ENCODE data around the gene TP53RK. TPM values are rescaled to one million over a fixed set of nuclear protein-coding genes. Genes with fewer than 3 reads are reported as not detected.

The TP53RK gene
- total and polyA plus RNA-seq, 2 of the 13 experiments (the other 11 are each of a cell fraction or from before 2014, with no cell fraction given): 12.9 to 25.5 TPM

DNA sequence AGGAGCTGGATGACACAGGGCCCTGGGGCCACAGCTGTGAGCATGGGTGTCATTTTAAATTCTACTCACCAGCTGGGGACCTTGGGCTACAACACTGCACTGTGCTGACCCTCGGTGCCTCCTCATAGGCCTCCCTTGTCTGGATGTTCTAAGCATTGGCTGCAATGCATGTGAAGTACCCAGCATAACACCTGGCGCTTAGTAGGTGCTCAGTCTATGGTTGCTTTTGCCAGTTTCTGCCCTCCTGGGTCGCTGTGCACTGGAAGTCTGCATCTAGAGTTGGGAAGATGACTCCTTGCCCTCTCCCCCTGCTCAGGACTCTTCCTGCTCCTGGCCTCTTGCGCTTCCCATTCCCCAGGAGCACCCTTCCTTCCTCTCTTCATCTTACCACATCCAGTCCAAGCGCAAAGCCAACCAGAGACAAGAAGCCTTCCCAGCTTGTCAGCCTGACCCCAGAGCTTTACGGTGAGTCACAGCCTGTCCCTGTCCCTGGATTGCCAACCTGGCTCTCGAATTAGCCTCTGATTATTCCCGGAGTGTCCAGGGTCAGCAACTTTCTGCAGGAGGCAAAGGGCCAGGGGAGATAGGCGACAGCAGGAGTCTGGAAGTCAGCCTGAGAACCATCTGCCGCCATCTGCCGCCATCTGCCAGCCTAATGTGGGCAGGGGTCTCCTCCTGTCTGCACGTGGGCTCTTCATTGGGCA is 46.8 kb downstream of the TP53RK start:
- ATAC-seq (no peak), DNase-seq (ENCODE audit: low spot score) (no peak), FAIRE-seq (no peak)
- WGBS (ENCODE audit: low lambda C conversion rate): 92% methylated on average over 12 of the region's 12 CpGs
- peaks cover 5 to 33% of the 10 kb centered on the region in 2 experiments for H3K36me3 ChIP-seq (replicated peaks in 1 of 2; ENCODE audit: control insufficient read depth in 1 of 2, insufficient read depth in 2 of 2, low read length in 2 of 2)
- H3K4me3 ChIP-seq (replicated peaks in 1 of 3; ENCODE audit: insufficient read depth in 1 of 3, low read depth in 2 of 3, low read length in 3 of 3): no peak overlapping the region
- no peak overlapping the region for H3K9ac ChIP-seq (ENCODE audit: insufficient read depth, low read depth, low read length)
- H4K20me1 ChIP-seq (ENCODE audit: insufficient read depth, low read length): no peaks in the 10 kb centered on the region
- no TSS peak for BruUV-seq (replicated peaks)
- intact Hi-C loops (cut with micrococcal nuclease; ENCODE audit: unreplicated experiment) (no loop called here), in situ Hi-C loops (cut with HindIII; ENCODE audit: extremely low pct_ligation_motif_present, low pct_unique_long_range_greater_than_20kb) (no loop called here)
- H3K27me3 ChIP-seq (ENCODE audit: control insufficient read depth in 1 of 2, insufficient read depth in 2 of 2, low read length in 2 of 2): no peaks in the 10 kb centered on the region
- no peak overlapping the region for H3K4me2 ChIP-seq (ENCODE audit: low read depth, low read length)
- H2AFZ ChIP-seq (ENCODE audit: low read length): no peak overlapping the region
- no peak overlapping the region for H3K27ac ChIP-seq (ENCODE audit: extremely low read length, insufficient read depth, low read length)
- ChIA-PET CTCF (ENCODE audit: low intra/inter-chr PET ratio, low total read pairs) (no interaction called here), POLR2A (interaction anchor here (1.2 to 2.3 kb wide), 2 partner anchors 11 to 24 kb away, joined by 3 to 7 read pairs; no protein-coding TSS in a partner anchor)
- no peaks in the 10 kb centered on the region for H3K9me3 ChIP-seq (ENCODE audit: low read length)
- peaks cover 95% of the 10 kb centered on the region for H3K4me1 ChIP-seq (ENCODE audit: insufficient read depth, low read length)
- H3K79me2 ChIP-seq (ENCODE audit: insufficient read depth, low read length): peaks cover 35% of the 10 kb centered on the region
- no peak for TF ChIP-seq ZNF34 (CRISPR knock-in tag; IDR thresholded peaks at IDR 0.05; ENCODE audit: borderline replicate concordance)
- peak; percentile 93 for TF ChIP-seq ZKSCAN1 (IDR thresholded peaks at IDR 0.05; ENCODE audit: low read length)
- no peak for TF ChIP-seq SP1 (IDR thresholded peaks at IDR 0.05)
- TF ChIP-seq SP1 (CRISPR knock-in tag; IDR thresholded peaks at IDR 0.05): no peak
- no peak for TF ChIP-seq HNRNPUL1 (IDR thresholded peaks at IDR 0.05; ENCODE audit: low read depth, low read length)
- TF ChIP-seq ZNF790 (CRISPR knock-in tag; IDR thresholded peaks at IDR 0.05; ENCODE audit: borderline replicate concordance): no peak
- TF ChIP-seq CCDC6 (CRISPR knock-in tag; IDR thresholded peaks at IDR 0.05): no peak
- TF ChIP-seq ZNF891 (CRISPR knock-in tag; IDR thresholded peaks at IDR 0.05): 0 out of 2 replicates have a peak, but pooled peaks have one; percentile 70
- no peak for TF ChIP-seq GABPB1 (CRISPR knock-in tag; IDR thresholded peaks at IDR 0.05)
- 0 out of 2 replicates have a peak, but pooled peaks have one; percentile 29 for TF ChIP-seq ZFX (CRISPR knock-in tag; IDR thresholded peaks at IDR 0.05; ENCODE audit: low read depth)
- no peak for TF ChIP-seq NCOA5 (CRISPR knock-in tag; IDR thresholded peaks at IDR 0.05)
- TF ChIP-seq ZNF619 (CRISPR knock-in tag; IDR thresholded peaks at IDR 0.05): no peak
- TF ChIP-seq NRL (CRISPR knock-in tag; IDR thresholded peaks at IDR 0.05; ENCODE audit: borderline replicate concordance): peak; percentile 86; the same call in 1 of the 2 replicates
- TF ChIP-seq, protein P1, sequence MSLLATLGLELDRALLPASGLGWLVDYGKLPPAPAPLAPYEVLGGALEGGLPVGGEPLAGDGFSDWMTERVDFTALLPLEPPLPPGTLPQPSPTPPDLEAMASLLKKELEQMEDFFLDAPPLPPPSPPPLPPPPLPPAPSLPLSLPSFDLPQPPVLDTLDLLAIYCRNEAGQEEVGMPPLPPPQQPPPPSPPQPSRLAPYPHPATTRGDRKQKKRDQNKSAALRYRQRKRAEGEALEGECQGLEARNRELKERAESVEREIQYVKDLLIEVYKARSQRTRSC (CRISPR knock-in tag; IDR thresholded peaks at IDR 0.05; ENCODE audit: low read depth): 0 out of 2 replicates have a peak, but pooled peaks have one; percentile 61
- no peak for TF ChIP-seq ZNF337 (CRISPR knock-in tag; IDR thresholded peaks at IDR 0.05; ENCODE audit: borderline replicate concordance, low read depth)
- TF ChIP-seq, protein P2, sequence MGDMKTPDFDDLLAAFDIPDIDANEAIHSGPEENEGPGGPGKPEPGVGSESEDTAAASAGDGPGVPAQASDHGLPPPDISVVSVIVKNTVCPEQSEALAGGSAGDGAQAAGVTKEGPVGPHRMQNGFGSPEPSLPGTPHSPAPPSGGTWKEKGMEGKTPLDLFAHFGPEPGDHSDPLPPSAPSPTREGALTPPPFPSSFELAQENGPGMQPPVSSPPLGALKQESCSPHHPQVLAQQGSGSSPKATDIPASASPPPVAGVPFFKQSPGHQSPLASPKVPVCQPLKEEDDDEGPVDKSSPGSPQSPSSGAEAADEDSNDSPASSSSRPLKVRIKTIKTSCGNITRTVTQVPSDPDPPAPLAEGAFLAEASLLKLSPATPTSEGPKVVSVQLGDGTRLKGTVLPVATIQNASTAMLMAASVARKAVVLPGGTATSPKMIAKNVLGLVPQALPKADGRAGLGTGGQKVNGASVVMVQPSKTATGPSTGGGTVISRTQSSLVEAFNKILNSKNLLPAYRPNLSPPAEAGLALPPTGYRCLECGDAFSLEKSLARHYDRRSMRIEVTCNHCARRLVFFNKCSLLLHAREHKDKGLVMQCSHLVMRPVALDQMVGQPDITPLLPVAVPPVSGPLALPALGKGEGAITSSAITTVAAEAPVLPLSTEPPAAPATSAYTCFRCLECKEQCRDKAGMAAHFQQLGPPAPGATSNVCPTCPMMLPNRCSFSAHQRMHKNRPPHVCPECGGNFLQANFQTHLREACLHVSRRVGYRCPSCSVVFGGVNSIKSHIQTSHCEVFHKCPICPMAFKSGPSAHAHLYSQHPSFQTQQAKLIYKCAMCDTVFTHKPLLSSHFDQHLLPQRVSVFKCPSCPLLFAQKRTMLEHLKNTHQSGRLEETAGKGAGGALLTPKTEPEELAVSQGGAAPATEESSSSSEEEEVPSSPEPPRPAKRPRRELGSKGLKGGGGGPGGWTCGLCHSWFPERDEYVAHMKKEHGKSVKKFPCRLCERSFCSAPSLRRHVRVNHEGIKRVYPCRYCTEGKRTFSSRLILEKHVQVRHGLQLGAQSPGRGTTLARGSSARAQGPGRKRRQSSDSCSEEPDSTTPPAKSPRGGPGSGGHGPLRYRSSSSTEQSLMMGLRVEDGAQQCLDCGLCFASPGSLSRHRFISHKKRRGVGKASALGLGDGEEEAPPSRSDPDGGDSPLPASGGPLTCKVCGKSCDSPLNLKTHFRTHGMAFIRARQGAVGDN (CRISPR knock-in tag; IDR thresholded peaks at IDR 0.05): peak; percentile 27
- no peak for TF ChIP-seq ZNF253 (CRISPR knock-in tag; IDR thresholded peaks at IDR 0.05; ENCODE audit: borderline replicate concordance)
- TF ChIP-seq KLF12 (CRISPR knock-in tag; IDR thresholded peaks at IDR 0.05; ENCODE audit: borderline replicate concordance): no peak
- 0 out of 2 replicates have a peak, but pooled peaks have one; percentile 1 for TF ChIP-seq NFKB2 (CRISPR knock-in tag; IDR thresholded peaks at IDR 0.05; ENCODE audit: borderline replicate concordance)
- TF ChIP-seq GLI4 (CRISPR knock-in tag; IDR thresholded peaks at IDR 0.05; ENCODE audit: borderline replicate concordance): no peak
- no peak for TF ChIP-seq ZNF607 (CRISPR knock-in tag; IDR thresholded peaks at IDR 0.05; ENCODE audit: borderline replicate concordance)

All from HepG2 (cell line).